GM21390 (cell line): ENCODE measurements around the gene COL4A1.

Experiments used
- ATAC-seq: cut with Tn5 transposase; IDR thresholded peaks from one replicate; pipeline ENCODE4 v1.9.1; 2021; ENCODE audit not compliant: unreplicated experiment

Gene COL4A1

DNA sequence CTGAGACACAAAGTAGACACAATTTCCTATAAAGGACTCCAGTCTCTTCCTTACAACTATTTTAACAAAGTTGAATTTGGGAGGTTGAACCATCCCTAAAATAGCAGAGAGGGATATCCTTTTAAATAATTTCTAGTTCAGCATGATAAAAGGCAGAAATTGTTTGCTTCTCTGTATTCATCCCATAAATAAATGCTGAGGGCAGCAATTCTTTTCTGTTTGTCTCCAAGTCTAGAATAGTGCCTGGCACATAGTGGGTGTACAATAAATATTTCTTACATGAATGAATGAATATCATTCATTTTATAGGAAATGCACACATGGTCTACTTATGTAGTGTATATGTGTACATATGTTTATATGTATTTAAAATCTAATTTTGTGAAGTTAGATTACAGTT lies 12.3 kb downstream of the COL4A1 start:
- no peak for ATAC-seq

DNA sequence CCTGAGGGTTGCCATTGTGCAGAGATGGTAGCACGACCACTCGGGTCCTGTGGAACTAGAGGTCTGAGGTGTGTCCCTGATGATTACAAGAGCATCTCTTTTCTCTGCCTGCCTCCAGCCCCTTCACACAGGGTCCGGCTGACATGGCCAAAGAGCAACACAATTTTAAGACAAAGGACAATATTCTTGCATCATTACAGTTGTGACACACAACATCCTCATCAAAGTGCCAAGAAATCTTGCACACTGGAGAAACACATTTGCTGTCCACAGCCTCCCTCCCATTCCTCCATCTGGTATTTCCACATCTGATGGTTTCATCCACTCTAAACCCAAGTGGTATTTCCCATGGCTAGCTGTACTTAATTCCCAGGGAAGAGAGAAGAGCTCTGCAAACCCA lies 12.8 kb downstream of the COL4A1 start:
- no peak for ATAC-seq

DNA sequence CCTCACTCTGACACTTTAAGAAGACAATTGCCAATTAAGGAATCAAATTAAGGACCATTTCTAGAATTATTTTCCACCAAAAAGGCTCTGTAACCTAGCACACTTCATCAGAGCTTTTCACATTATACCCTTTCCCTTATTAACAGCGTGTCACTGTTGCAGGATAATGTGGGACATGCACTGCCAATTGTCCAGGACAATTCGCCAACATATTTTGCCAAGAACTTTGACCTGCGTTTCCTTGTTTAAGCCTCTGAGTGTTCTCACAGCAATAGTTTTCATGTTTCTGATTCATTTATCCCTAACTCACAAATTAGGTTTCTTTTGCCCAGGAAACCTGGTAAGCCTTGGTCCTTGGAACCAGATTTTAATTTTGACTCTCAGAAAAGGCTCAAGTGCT lies 13.3 kb downstream of the COL4A1 start:
- no peak for ATAC-seq

DNA sequence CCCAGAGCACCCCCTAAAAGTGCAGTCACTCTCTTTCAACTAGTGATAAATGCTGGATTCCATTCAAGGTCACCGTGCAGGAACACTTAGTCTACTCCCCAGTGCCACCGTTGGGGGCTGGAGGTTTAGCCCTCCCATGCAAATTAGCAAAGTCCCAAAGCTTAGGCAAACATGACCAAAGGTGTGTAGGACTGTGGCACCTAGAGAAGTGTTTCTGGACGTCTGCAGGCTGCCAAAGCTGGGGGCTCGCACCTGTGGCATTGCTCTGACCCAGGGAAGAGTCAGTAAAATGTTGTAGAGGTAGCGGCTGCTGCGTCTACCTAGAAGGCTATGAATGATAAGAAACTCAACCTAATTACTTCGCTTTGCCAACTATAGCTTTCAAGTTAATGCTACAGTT lies 13.9 kb downstream of the COL4A1 start:
- no peak for ATAC-seq

DNA sequence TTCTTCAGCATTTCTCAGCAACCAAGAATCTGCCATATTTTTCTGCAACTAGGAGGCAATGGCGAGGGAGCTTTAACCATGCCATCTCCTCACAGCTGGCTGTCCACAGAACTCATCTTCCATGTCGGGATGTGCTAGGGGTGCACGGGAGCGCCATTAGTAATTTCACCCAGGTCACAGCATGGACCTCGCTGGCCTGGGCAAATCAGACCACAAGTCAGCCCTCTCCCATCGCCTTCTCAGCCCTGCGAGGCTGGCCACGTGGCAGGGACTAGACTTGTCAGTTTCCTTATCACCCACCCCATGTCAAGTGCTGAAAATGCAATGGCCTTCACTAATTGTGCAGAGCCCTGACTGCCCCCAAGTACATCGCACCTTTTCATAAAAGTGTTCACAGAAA lies 15.7 kb downstream of the COL4A1 start:
- ATAC-seq, result no peak

DNA sequence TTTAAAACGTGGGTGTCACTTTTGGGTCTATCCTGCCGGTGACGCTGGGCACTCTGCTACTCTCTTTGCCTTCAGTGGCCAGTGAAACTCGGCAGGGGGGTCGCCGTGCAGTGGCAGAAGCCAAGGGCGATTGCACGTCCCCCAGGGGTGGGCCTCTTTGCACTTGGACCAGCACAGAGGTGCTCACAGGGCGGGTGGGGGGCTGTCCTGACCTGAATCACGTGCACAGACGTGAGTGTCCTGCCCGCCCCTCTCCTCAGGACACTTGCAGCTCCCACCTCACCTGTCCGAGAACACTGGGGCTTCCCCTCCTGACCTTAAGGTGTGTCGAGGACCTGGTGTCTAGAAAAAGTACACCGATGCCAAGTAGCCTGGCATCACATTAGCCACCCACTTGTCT lies 16.1 kb downstream of the COL4A1 start:
- ATAC-seq, result no peak

DNA sequence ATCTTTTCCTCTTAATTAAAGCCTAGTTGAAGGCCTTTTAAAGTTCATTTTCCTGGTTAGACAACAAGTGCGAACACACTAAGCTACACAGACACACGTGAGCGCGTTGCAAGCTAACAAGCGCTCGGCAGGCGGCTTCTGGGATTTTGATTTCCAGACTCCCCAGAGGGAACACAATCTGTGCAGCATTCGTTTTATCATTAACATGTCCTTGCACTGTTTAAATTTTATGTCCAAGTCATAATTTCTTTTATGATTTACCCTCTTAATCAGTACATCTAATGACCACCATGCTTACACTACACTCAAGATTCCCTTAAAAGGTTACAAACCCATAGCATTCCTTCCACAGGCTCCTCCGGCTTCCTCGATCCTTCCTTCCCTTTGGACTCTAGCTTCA lies 16.8 kb downstream of the COL4A1 start:
- ATAC-seq, result no peak

DNA sequence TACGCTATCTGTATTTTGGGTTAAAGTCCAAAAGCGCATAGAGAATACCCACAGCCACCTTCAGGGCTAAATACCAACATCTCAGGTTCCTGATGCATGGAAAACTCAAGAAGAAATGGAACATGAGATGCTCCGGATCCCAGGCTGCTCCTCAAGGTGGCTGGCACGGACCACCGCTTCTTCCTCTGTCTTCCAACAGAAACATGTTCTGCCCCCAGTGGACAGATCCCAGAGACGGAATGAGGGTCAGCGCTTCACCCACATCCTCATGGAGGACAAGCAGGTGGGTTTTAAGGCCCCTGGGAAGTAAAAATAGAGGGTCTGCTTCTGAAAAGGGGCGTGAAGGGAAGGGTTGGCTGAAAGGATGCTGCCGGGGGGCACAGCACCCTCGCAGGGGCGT lies 17.3 kb downstream of the COL4A1 start:
- no peak for ATAC-seq

DNA sequence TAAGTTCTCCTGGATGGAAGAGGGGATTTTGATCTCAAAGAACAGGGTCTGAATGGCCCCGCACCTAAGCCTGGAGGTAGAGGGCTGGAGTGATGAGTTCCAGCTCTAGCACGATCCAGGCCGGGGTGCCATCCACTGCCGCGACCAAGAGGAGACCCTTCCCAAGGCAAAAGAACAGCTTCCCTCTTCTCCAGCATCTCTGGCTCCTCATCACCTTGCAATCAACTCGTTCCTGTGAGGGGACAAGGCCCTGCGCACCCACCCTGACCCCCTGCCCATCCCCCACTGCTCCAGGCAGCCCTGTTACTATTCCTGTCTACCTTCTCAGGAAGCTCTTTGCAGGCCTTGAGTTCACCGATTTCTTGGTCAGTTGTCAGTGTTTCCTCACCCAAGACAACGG lies 17.8 kb downstream of the COL4A1 start:
- no peak for ATAC-seq

DNA sequence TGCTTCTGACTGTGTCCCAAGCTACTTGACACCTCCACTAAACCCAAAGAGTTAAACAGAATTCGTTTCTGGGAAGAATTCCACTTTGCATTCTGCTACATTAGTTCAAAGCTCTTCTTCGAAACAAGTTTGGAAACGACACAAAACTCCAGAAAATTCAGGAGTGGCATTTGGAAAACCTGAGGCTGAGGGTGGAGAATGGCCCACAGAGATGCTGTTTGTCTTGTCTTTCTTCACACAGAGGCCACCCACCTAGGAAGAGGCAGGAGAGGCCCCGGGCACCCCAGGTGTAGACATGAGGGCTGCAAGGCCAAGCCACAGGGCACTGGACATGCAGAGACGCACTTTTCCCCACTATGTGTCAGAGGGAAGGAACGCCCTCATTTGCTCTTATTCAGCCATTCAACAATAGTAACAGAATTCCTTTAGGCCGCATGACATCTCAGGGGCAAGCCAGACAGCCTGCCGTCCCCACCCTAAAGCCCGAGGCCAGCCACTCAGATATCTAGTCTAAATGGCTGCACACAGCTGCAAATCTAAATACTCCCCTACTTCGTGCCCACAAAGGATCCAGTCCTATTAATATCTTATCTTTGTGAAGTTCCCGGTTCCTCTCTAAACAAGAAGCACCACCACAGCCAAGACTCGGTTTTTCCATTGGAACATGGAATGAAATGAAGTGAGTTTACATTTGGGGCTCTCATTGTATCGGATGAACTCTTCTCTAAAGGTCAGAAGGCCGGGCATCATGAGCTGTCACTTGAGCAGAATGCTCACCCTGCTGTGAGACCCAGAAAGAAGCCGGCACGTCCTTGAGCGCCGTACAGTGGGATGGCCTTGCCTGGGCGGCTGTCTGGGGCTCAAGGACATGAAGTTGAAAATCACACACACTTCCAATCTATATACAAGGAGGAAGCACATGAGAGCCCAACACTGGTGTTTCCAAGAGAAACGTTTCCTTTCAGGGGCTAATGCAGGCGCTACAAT lies 19.8 kb downstream of the COL4A1 start:
- ATAC-seq, result no peak

DNA sequence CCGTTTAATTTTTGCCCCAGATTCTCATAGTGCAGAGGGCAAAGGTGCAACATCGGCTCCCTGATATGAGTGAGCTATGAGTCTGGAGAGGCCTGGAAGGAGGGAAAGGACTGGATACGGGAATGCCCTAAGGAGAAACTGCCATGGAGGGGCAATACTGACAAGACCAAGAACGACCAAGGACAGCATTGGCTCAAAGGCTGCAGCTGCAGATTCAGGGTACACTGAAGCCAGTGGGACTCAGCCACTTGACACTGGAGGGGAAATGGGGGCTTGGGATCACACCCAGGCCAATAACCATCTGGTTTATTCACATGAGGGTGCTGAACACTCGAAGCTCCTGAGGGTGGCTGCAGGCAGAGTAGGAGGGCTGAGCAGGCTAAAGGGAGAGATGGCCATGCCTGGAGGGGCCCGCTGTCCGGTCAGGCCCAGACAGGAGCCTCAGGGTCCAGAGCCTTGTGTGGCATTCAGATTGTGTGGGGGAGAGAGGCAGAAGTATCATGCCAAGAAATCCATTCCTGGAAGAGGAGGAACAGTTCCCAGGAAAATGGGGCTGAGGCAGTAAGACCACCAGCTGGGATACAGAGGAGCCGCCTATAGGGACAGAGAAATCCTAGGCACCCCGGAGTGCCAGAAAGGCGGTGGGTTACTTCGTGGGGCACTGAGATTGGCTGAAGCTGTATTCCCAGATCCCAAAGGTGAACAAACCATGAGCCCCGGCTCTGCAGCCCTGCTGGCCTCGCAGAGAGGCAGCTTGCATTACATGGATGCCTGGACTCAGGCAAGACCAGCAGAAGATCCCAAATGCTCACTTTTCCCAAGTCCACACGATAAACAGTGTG lies 20.7 kb downstream of the COL4A1 start:
- no peak for ATAC-seq

DNA sequence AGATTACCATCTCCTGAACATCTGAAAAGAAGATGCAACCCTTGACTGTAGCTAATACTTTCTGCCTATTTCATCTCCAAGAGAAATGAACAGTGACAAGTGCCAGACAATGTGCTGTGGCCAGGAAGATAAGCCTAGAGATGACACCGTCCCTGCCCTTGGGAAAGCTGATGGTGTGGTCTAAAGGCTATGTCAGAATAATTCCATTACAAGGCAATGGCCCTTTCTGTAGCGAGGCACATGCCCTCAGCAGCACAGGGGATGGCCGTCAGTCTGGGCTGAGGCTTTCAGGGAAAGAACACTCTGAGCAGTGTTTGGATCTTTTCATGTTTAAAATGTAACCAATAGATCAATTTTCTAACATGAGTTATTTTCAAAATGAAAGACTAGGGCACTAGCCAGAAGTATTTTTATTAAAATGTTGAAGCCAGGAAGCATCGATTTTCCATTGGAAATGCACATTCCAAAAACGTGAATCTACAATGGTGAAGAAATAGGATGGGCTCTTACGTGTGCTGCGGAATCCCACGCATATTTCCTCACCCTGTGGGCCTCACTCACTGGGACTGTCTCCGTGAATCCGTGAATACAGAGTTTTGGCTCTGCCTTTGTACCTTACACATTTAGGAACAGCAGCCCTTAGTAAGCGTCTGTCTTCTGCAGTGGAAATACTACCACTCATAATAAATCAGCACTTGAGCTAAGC lies 22.0 kb downstream of the COL4A1 start:
- no peak for ATAC-seq

DNA sequence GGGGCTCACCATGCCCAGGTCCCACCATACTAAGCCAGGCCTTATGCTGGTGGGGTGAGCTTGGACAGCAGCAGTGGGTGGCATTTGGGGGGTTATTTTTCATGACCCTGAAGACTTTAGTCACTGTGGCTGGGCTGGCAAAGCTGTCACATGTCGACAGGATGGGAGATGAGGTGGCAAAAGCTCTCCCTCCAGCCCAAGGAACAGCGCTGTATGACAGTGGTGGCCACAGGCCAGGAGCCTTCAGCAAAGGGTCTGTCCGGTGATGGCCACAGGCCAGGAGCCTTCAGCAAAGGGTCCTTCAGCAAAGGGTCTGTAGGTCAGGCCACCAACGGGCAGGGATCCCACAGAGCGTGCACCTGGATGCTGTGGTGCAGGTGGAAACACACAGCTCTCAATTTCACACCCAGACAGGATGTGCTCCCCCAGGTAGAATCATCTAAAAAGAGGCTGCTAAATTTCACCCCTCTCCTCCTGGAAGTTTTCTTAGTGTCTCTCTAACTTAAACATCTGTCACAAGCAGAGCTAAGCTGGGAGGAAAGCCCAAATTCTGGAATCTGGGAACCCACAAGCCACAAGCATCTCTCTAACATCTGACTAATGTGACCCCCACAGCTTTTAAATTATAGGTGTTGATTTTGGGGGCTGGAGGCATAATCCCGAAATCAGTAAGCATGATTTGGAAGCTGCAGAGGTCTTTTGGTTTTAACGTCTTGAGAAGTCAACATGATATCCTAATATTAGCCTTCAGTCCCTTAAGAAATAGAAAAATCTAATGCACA lies 23.0 kb downstream of the COL4A1 start:
- ATAC-seq, result no peak

DNA sequence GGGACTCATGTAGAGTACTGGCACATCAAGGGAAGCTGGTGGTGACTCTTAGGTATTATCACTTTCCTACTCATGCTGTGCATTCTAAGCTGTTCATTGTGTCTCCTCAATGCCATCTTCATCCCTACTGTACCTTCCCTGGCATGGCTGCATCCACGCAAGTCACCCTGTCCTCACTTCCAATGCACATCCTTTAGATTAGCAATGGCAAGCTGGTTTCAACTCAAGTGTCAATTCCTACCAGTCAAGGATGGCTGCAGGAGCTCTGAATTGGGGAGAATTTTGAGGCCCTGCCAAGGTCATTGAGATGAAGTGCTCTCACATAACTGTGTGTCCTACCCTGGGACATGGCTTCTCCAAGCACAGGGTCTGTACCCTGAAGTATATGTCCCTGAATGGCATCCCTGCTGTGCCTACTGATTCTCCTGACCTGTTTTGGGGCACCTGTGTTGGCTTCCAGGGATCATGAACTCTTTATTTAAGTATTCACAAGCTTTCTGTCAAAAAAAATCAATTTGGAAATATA lies 24.6 kb downstream of the COL4A1 start:
- ATAC-seq, result no peak

DNA sequence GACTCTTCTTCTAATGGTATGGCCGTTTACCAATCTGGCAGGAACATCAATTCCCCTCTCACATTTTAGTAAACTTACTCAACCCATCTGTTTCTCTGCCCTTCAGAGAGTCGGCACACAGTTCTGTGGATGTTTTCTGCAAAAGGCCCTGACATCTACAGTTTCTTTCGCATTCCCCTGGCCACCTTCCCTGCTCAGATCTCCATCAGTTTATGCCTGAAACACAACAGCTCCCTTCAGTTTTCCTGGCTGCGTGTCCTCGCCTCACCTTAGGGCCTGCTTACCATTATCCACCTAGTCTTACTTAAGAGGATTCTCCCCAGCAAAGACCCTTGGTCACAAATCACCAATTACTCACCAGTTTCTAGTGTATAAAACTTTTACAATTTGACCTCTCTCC lies 25.2 kb downstream of the COL4A1 start:
- ATAC-seq, result no peak

DNA sequence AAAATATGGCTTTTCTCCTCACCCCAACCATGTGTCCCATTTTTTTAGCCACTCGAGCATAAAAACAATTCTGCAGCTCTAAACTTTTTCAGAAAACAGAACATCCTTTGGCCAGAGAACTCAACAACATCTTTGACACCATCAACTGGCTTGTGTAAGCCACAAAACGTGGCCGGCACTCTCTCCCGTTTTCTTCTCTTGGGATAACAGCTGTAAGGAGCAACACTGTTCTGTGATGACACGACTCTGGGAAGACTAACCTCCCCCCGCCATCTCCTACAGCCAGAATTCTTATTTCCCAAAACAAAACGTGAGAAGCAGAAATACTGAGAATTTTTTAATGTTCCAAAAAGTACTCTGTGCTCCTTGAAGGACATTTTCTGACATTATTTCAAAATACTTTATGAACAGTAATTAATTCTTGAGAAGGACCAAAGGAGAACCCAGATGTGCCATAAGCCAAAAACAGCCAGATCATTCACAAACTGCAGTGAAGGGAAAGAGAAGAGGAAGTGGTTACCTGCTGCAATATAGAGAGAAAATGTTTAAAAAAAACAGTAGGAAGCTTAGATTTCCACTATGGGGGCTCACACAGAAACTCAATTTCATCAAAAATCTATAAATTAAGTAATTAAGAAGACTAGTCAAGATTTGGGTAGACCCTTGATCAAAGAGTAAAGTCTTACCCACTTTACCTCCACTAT lies 25.8 kb downstream of the COL4A1 start:
- no peak for ATAC-seq

DNA sequence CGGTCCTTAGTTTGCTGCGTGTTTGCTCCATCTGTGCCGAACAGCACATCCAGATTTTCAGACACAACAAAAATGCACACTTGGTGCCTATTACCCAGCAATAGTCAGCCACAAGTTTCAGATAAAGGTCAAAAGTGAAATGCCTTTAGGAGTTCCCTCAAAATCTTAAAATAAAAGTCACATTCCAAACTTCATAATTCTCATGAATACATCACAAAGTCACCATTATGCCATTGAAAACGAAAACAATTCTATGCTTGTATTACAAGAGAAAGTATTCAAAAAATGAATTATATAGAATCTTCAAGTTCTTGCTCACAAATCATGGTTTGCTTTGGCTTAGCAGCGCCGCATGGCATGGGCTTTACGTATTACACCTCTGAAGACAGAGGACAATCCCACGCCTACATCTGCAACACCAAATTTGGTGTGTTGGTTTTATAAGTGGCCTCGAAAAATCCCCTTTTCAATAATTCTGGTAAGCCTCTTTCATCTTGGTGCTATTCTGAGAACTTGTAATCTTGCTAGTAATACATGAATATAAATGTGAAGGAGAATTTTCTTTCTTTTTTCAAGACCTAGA lies 26.6 kb downstream of the COL4A1 start:
- no peak for ATAC-seq

DNA sequence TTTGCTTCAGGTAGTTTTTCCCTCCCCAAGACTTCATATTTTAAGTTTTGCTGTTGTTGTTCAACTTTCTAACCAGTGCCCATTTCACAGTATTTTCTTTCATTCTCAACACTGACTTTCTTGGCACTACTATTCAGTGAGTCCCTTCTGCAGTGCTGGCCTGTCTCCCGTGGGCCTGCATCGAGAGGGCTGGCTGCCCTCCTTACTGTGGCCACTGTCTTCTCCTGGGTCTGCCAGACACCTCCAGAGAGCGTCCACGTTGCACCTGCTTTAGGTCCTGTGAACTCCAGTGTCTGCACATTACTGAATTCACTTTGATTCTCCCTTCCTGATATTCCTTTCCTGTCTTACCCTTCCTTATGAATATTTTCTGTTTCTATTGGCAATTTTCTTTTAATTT lies 27.3 kb downstream of the COL4A1 start:
- ATAC-seq, result no peak

DNA sequence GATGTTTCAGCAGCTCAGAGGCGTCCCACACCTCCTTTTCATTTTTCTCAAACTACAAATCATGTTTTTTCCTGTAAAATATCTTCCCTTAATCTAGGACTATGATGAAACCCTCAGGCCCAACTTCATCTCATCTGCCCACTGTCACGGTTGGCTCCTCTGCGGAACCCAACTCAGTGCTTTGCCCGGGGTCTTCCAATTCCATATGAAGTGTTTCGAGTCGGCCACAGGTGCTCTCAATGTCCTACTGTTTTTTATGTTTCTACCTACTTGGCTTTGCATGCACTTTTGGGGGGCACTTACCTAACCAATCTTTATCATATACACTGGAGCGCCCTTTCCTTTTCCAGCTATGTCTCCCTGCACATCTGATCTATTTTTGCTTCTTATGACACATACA lies 28.1 kb downstream of the COL4A1 start:
- ATAC-seq, result no peak
